ENCODE data around the gene OR13C5.
"Not testable (repeated sequence)": the region's sequence is repeated elsewhere in the genome, so short reads cannot be mapped to it uniquely, and the experiment has no call there.

Gene OR13C5, protein sequence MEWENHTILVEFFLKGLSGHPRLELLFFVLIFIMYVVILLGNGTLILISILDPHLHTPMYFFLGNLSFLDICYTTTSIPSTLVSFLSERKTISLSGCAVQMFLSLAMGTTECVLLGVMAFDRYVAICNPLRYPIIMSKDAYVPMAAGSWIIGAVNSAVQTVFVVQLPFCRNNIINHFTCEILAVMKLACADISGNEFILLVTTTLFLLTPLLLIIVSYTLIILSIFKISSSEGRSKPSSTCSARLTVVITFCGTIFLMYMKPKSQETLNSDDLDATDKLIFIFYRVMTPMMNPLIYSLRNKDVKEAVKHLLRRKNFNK

DNA sequence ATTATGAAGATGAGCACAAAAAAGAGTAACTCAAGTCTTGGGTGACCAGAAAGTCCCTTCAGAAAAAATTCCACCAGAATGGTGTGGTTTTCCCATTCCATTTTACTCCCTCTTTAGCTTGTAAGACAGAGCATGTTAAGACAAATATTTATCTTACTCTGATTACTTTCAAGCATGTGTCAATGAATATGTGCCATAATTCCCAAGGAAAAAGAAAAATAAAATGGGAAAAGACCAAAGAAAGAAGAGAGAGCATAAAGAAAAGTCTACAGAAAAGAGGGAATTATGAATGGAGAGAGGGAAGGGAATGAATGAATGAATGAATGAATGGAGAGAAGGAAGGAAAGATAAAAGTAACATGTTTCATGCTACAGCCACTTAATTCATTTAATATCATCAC lies at the start of gene OR13C5:
OR13C5 (minus strand) TSS at position 101 of the 400 bp plus-strand sequence; CDS start at position 101, 0 bp downstream.
- DNase-seq: not testable (repeated sequence)

DNA sequence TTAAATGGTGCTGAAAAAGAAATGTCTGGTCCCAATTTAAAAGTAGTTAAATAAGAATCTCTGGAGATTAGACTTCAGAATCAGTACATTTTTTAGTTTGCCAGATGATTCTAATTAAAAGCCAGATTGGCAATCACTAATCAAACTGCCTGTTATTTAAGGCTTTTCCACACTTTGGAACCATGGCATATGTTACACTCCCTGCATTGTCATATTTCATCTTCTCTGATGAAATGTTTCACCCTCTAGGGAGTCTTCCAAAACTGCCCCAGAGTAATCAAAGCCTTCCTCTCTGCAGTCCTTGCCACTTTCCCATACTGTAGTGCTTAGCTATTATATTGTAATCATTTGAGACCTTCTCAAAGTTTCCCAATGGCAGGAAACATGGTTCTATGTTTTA lies 36.2 kb upstream of the OR13C5 start:
- no peak for DNase-seq

DNA sequence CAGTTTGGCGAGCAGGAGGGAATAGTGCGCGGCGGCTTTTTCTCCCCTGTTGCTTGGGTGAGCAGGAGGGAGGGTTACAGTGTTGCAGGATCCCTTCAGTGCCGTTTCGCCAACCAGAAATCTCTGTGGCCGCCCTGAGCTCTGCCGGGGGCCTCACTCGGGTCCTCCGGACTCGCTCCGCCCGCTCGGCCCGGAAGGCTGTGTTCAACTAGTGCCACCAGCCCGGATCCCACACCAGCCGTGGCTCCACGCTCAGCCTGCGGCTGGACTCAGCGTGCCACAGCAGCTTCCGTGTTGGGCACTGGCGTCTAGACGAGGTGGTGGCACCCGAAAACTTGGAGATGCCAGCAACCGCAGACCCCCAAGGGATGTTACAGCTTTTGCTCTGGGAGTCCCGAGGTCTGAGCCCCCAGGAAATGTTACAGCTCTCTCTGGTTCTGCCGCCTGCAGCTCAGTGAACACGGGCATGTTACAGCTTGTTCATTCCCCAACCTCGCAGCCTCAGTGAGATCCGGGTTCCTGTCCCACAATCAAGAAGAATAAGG lies 34.8 kb upstream of the OR13C5 start:
- DNase-seq: no peak

DNA sequence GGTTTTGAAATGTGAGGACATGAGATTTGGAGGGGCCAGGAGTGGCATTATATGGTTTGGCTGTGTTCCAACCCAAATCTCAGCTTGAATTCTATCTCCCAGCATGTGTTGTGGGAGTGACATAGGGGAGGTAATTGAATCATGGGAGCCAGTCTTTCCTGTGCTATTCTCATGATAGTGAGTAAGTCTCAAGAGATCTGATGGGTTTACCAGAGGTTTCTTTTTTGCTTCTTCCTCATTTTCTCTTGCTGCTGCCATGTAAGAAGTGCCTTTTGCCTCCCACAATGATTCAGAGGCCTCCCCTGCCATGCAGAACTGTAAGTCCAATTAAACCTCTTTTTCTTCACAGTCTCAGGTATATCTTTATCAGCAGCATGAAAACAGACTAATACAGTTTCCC lies 26.8 kb upstream of the OR13C5 start:
- DNase-seq: not testable (repeated sequence)

DNA sequence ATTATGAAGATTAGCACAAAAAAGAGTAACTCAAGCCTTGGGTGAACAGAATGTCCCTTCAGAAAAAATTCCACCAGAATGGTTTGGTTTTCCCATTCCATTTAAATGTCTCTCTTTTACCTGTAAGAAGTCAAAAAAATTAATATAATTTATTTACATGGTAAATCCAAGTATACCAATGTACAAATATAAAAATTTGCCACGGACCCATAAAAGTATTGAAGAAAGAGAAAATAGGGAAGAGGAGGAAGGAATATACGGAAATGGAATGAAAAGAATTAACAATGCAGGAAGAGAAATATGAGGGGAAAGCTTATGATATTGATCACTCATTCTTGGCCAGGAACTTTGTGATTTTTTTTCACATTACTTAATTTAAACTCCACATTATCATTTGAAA lies 18.9 kb upstream of the OR13C5 start, which contains the start of gene OR13C9:
OR13C9 (minus strand) TSS at position 101 of the 400 bp plus-strand sequence; CDS start at position 101, 0 bp downstream.
- no peak for DNase-seq

DNA sequence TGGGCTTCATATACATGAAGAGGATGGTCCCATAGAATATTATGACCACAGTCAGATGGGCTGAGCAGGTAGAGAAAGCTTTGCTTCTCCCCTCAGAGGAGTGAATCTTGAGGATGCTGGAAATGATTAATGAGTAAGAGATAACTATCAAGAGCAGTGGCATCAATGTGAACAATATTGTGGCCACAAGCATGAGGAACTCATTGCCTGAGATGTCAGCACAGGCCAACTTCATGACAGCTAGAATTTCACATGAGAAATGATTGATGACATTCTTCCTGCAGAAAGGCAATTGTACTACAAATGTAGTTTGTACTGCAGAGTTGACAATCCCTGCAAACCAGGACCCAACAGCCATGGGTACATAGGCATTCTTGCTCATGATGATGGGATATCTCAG lies 18.2 kb upstream of the OR13C5 start:
- no peak for DNase-seq

DNA sequence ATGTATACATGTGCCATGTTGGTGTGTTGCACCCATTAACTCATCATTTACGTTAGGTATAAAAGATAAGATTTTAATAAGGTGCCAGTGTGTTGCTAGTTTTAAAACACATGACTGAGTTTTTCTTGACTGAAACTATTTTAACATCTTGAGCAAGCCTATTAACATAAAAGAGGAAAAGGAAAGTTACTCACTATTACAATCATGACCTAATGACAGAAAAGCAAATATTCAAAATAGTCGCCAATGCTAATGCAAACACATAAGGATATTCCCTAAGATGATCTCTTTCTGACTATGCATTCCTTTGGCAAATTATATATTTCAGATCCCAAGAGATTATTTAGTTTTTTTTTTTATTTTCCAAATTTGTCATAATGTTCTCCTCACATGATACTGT lies 12.0 kb upstream of the OR13C5 start:
- DNase-seq: no peak

DNA sequence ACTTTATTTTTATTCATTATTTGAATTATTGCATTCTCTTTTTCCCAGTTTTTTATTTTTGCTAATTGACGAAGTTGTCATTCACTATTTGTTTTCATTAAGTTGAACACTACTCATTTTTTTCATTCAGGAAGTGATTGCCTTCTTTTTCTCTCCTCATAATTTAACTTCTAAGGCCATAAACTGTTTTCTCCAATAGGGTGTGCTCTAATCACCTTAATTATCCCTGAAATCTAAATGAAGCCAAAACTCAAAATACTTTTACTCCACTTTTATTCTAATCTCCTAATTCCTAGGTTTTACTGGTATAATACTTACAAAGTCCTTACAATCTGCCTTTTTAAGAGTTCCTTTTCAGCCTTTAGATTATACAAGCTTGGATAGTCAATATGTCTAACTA lies 9.1 kb upstream of the OR13C5 start:
- no peak for DNase-seq

DNA sequence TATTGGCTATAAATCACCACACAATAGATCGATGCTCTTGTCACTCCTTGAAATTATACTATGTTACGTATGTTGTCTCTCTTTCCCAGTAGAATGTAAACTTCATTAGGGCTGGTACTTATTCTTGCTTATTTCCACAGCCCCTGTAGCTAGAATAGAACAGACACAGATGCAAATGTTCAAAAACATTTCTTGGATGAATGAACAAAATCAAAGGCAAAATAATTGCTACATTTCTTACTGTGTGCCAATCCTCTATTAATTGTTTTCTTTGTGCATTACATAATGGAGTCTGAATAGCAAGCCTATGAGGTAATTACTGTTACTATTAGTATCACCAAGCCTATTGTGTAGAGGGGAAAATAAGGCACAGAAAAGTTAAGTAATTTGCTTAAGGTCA lies 6.9 kb upstream of the OR13C5 start:
- no peak for DNase-seq

DNA sequence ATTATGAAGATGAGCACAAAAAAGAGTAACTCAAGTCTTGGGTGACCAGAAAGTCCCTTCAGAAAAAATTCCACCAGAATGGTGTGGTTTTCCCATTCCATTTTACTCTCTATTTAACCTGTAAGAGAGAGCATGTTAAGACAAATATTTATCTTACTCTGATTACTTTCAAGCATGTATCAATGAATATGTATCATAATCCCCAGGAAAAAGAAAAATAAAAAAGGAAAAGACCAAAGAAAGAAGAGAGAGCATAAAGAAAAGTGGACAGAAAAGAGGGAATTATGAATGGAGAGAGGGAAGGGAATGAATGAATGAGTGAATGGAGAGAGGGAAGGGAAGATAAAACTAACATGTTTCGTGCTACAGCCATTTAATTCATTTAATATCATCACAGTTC lies 6.3 kb upstream of the OR13C5 start, which contains the start of gene OR13C2:
OR13C2 (minus strand) TSS at position 101 of the 400 bp plus-strand sequence; CDS start at position 101, 0 bp downstream.
- DNase-seq: not testable (repeated sequence)

DNA sequence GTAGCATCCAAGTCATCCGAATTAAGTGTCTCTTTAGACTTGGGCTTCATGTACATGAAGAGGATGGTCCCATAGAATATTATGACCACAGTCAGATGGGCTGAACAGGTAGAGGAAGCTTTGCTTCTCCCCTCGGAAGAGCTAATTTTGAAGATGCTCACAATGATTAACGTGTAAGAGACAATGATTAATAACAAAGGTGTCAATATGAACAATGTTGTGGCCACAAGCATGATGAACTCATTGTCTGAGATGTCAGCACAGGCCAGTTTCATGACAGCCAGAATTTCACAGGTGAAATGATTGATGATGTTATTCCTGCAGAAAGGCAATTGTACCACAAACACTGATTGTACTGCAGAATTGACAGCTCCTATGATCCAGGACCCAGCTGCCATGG lies 5.6 kb upstream of the OR13C5 start:
- no peak for DNase-seq

DNA sequence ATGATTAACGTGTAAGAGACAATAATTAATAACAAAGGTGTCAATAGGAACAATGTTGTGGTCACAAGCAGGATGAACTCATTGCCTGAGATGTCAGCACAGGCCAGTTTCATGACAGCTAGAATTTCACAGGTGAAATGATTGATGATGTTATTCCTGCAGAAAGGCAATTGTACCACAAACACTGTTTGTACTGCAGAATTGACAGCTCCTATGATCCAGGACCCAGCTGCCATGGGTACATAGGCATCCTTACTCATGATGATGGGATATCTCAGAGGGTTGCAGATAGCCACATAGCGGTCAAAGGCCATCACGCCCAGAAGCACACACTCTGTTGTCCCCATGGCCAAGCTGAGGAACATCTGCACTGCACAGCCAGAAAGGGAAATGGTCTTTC lies 464 bp downstream of the OR13C5 start:
- not testable (repeated sequence) for DNase-seq

DNA sequence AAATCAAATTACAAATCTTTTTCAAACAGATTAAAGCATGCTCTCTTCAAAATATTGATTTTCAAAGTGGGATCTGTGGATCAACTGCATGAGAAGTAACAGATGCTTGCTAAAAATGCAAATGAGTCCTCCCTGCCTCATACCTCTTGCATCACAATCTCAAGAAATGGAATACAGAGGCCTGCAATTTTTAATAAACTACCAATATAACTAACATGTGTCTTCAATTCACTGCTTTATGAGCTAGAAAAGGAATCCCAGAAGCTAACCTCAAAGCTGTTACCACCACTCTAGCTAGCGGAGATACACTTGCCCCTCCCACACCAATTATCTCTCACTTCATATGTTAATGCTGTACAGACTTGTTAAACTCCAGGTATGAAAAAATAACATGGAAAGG lies 9.6 kb downstream of the OR13C5 start:
- DNase-seq: no peak

DNA sequence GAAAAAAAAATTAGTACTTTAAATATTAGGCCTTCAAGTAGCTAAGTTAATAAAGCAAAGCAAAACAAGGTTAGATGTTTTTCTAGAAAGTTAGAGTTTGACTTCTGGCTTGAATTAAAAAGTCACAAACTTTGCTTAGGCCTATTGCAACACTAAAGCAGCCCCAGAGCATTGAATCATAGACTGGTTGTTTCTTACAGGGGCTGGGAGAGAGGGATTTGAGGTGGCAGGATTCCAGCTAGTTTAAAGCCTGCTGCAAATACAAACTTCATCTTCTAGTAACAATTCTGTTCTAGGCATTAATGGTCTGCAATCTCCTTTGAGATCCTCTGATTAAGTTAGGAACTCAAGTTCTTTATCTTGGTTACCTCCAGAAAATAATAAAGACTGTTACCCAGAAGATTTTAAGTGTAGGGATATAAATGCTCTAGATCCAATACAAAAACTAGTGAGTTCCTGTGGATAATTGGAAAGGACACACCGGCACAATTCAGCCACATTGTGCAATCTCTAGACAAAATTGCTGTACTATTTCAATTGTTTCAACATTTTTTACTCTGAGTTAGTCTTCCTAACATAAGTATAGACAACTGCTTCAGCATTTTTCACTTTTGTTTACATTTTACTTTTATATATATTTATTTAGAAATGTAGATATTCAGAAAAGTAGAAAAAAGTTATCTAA lies 12.6 kb downstream of the OR13C5 start:
- no peak for DNase-seq

DNA sequence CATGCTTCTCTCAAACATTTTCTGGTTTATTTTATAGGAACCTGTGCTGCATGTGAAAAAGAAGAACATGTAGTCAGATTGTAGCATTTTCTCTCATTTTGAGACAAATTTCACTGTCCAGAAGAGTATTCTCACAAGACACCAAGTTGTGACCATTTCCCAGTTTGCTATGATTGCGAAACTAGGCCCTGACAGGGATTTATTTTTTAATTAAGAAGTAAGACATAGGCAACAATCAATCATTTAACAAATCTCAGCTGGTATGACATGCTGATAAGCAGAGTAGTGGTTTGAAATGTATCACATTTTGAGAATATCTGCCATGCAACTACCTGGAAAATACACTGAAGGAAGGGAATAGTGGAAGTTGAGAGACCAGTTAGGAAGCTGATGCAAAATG lies 18.7 kb downstream of the OR13C5 start:
- DNase-seq: no peak

DNA sequence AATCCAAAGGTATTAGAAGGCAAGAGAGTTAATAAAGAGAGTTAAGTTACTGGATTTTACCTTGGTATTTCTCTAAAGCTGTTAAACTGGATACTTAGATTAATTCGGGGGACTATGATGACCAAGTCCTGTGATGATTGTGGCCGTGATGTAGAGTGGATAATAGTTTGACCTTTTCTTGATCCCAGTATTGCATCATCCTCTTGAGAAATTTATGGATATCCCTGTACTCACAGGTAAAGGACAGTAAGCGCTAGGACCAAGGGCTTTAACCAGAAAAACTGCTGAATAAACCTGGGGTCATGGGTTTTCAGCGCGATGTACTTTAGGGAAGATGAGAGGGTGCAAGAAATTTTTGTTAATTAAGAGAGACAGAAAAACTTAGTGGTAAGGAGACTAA lies 21.9 kb downstream of the OR13C5 start:
- DNase-seq: no peak

DNA sequence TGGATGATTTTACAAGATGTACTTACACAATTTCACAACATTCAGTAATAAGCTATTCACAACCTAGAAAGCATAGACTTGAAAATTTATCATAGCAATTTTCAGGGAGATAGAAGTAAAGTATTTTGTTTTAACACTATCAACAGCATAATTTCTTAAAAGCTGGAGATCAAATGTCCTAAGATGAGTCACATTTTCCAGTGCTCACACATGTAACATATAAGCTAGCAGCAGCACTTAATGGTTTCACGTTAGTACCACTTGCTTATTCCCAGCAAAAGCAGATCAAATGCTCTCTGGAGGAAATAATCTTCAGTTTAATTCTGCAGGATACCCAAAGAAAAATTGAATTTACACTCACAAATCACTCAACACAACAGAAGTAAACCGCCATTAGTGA lies 23.8 kb downstream of the OR13C5 start:
- DNase-seq: no peak

DNA sequence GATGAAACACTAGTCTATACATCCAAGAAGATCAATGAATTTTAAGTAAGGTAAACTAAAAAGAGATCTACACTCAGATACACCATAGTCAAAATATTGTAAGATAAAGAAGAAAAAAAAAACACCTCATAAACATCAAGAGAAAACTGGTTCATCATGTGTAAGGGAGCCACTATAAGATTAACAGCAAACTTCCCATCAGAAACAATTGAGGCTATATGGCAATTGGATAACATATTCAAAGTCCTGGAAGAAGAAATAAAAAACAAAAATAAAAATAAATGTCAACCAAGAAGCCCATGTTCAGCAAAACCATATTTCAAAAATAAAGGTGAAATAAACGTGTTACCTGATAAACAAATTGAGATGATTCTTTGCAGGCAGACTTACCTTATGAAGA lies 26.6 kb downstream of the OR13C5 start:
- no peak for DNase-seq

DNA sequence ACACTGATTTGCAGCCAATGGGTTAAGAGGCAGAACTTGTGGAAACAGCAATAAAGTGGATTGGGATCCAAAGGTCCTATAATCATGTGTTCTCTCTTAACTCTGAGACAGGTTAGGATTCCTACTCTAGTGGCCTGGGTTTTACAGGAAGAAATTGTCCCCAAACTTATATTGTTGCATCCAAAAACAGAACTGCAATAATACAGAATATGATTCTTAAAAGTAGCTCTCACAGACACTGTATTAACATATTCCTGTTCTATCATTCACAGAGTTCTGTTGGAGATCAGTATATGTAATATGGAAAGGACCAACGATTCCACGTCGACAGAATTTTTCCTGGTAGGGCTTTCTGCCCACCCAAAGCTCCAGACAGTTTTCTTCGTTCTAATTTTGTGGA lies 30.3 kb downstream of the OR13C5 start, which contains the start of gene OR13C8:
OR13C8 (plus strand) TSS at position 301 of the 400 bp plus-strand sequence; CDS start at position 301, 0 bp downstream.
- no peak for DNase-seq

DNA sequence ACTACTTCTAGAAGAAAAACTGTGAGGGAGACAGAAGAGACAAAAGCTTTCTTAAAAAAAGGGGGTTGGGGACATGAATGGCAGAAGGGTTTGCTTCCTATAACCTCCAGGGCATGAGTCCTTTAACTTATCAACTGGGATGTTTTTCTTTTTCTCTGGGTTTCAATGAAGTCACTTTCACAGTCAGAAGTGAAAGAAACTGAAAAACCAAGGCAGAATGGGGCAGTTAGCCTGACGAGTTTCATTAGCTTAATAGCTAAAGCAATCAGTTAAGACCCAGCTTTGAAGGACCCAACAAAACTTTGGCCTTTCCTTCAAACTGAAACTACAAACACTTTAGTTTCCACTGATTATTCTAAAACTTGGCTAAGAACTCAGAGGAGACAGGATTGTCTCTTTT lies 34.9 kb downstream of the OR13C5 start:
- DNase-seq: no peak

DNA sequence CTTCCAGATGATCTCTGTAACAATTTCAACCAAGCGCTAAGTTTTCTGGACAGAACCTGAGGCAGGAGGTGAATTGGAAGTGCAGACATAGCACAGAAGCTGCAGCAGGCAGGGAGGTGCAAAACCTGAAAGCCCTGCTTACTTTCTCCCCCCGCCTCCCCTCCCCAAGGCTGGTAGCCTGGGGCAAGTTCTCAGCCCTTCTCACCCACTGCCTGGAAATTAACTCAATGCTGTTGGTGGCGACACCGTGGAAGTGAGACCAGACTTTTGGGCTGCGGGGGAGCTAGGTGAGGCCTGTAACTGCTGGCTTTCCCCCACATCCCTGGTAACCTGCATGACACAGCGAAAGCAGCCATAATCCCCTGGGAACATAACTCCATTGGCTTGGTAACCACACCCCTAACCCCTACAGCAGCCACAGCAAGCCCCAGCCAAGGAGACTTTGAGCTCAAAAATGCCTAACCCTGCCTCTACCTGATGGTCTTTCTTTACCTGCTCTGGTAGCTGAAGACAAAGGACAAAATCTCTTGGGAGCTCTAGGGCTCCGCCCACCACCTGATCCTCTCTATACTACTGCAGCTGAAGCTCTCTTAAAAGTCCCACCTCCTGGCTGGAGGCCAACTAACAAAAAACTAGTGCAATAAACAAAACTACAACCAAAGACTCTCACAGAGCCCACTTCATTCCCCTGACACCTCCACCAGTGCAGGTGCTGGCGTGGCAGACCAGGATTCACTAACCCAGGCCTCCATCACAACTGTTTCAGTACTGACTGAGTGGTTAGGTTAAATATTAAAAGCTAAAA lies 42.2 kb downstream of the OR13C5 start:
- DNase-seq: no peak

DNA sequence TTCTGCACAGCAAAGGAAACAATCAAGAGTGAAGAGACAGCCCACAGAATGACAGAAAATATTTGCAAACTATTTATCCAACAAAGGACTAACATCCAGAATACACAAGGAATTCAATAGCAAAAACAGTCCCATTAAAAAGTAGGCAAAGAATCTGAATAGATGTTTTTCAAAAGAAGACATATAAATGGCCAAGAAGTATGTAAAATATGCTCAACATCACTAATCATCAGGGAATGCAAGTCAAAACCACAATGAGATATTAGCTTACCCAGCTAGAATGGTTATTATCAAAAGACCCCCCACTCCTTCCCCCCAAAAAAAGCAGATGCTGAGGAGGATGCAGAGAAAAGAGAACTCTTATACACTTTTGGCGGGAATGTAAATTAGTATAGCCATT lies 43.7 kb downstream of the OR13C5 start:
- DNase-seq: no peak

DNA sequence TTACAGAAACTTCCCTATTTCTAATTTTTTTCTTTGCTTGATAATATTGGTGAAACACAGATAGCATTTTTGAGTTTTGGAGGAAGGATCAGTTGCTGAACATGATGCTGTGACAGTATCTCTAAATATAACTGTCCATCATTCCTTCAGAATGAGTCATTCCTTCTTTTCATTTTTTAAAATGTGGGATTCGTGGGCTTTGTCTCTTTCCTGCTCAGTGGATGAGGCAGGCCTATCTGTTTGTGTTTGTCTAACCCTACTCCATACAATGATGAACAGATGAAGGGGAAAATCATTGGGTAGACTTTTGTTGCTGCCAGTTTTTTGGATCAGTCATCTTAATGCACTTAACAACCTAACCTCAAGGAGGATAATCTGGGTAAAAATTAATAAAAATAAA lies 46.0 kb downstream of the OR13C5 start:
- no peak for DNase-seq
